ENCODE results near the gene LRRC2. TPM values are rescaled to one million over a fixed set of nuclear protein-coding genes. Genes with fewer than 3 reads are reported as not detected.
"Not testable (repeated sequence)": the region's sequence is repeated elsewhere in the genome, so short reads cannot be mapped to it uniquely, and the experiment has no call there.

The LRRC2 gene
- total RNA-seq, 4 donors from 2014 or later: 0.62 to 2.0 (median 1.1) TPM; not detected in 1

GRCh38 chr3:46498916-46499519 lies 67.1 kb downstream of the LRRC2 start:
- no peaks in the 10 kb centered on the region for H3K4me1 ChIP-seq
- H3K27me3 ChIP-seq: peaks cover 8% of the 10 kb centered on the region
- H3K4me3 ChIP-seq: no peak overlapping the region
- WGBS, 2 donors (ENCODE audit: low coverage in 1 of 2): 90 to 93% methylated on average over 2 to 3 of the region's 6 CpGs
- no peak for ATAC-seq
- TF ChIP-seq EP300 (IDR thresholded peaks at IDR 0.05) (no peak), CTCF (IDR thresholded peaks at IDR 0.05) (no peak), POLR2AphosphoS5 (IDR thresholded peaks at IDR 0.05) (no peak), POLR2A (IDR thresholded peaks at IDR 0.05) (no peak)
- H3K36me3 ChIP-seq: no peaks in the 10 kb centered on the region
- no peaks in the 10 kb centered on the region for H3K9me3 ChIP-seq
- H3K27ac ChIP-seq: no peak overlapping the region

- Histone ChIP-seq H3K36me3 (no peaks in the 10 kb centered on the region), H3K4me1 (no peaks in the 10 kb centered on the region), H3K9me3 (no peaks in the 10 kb centered on the region), H3K27me3 (peaks cover 8% of the 10 kb centered on the region), H3K27ac (no peak within 1 kb of the TSS), H3K4me3 (no peak within 1 kb of the TSS)
- ATAC-seq: no peak
- WGBS, 2 donors (ENCODE audit: low coverage in 1 of 2): 60 to 81% methylated on average over 1 to 6 of the region's 9 CpGs
- TF ChIP-seq EP300 (IDR thresholded peaks at IDR 0.05) (no peak), POLR2AphosphoS5 (IDR thresholded peaks at IDR 0.05) (no peak), CTCF (IDR thresholded peaks at IDR 0.05) (no peak), POLR2A (IDR thresholded peaks at IDR 0.05) (no peak)
These were observed 68.4 kb downstream of the LRRC2 start, which contains the start of gene RTP3 for GRCh38 chr3:46497556-46498265. RTP3 (plus strand) TSS chr3:46497976; CDS start chr3:46498063, 87 bp downstream.

- no peak for TF ChIP-seq POLR2AphosphoS5 (IDR thresholded peaks at IDR 0.05)
- TF ChIP-seq EP300 (IDR thresholded peaks at IDR 0.05): no peak
- TF ChIP-seq POLR2A (IDR thresholded peaks at IDR 0.05): no peak
- TF ChIP-seq CTCF (IDR thresholded peaks at IDR 0.05): no peak
- WGBS, 2 donors (ENCODE audit: low coverage in 1 of 2): 50 to 55% methylated on average over 2 to 6 of the region's 9 CpGs
- Histone ChIP-seq H3K36me3 (no peaks in the 10 kb centered on the region), H3K27me3 (peaks cover 8% of the 10 kb centered on the region), H3K4me3 (no peak overlapping the region), H3K9me3 (no peaks in the 10 kb centered on the region), H3K4me1 (no peaks in the 10 kb centered on the region), H3K27ac (no peak overlapping the region)
- ATAC-seq: no peak
These were observed 69.2 kb downstream of the LRRC2 start for GRCh38 chr3:46496746-46497555.

- H3K36me3 ChIP-seq: no peaks in the 10 kb centered on the region
- no peak for TF ChIP-seq POLR2AphosphoS5 (IDR thresholded peaks at IDR 0.05)
- TF ChIP-seq EP300 (IDR thresholded peaks at IDR 0.05): no peak
- TF ChIP-seq CTCF (IDR thresholded peaks at IDR 0.05): no peak
- TF ChIP-seq POLR2A (IDR thresholded peaks at IDR 0.05): no peak
- H3K27me3 ChIP-seq: peaks cover 8% of the 10 kb centered on the region
- ATAC-seq: no peak
- no peaks in the 10 kb centered on the region for H3K4me1 ChIP-seq
- WGBS, 2 donors (ENCODE audit: low coverage in 1 of 2): 56 to 57% methylated on average over 3 to 5 of the region's 5 CpGs
- H3K27ac ChIP-seq: no peak overlapping the region
- no peaks in the 10 kb centered on the region for H3K9me3 ChIP-seq
- no peak overlapping the region for H3K4me3 ChIP-seq
These were observed 70.1 kb downstream of the LRRC2 start for GRCh38 chr3:46495901-46496456.

GRCh38 chr3:46494491-46494890 lies 71.6 kb downstream of the LRRC2 start:
- WGBS, 2 donors (ENCODE audit: low coverage in 1 of 2): no CpG with 5 or more reads among the region's 33 CpGs
- H3K4me1 ChIP-seq, H3K36me3 ChIP-seq, ATAC-seq, H3K27me3 ChIP-seq, H3K27ac ChIP-seq, H3K4me3 ChIP-seq, H3K9me3 ChIP-seq: not testable (repeated sequence)
